Suppressor macrophage treated with lipopolysaccharide for 4 hours (primary cell): ENCODE measurements around the gene NAA50.
A peak's percentile ranks its signal among the peaks of the same experiment; 100 is the strongest.

Experiments
- DNase-seq: peaks from one replicate; pipeline ENCODE4 v3.0.0-alpha.2; 2020

NAA50 gene

GRCh38 chr3:113741086-113741485 lies 5.0 kb downstream of the NAA50 start:
- DNase-seq: no peak

GRCh38 chr3:113736548-113737089 lies 9.4 kb downstream of the NAA50 start:
- peak; percentile 78 for DNase-seq

DNA sequence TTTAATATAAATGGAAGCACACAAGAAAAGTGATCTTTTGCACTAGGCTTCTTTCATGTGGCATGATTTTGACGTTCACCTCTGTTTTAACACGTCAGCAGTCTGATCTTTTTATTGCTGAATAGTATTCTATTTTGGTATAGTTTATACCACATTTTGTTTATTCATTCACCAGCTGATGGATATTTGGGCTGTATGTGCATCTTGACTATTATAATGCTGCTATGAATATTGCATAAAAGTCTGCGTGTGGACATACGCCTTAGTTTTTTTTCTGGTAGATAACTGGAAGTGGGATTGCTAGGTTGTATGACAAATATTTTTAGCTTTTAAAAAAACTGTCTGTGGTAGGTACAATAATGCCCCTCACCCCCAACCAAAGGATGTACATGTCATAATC lies 14.4 kb downstream of the NAA50 start:
- no peak for DNase-seq

GRCh38 chr3:113730550-113730949 lies 15.5 kb downstream of the NAA50 start:
- DNase-seq: no peak

DNA sequence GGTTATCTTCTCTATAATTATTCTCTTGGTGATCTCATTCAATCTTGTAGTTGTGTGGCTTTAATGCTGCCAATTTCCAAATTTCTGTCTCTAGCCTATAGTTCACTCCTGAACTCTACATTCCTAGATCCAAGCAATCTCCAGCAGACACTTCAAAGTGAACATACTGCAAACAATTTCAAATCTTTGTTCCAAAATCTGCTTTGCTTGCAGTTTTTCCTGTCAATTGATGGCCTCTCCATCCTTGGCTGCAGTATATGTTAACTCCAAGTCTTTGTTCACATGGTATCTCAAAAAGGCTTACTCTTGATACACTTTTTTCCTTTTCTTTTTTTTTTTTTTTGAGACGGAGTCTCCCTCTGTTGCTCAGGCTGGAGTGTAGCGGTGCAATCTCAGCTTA lies 17.4 kb downstream of the NAA50 start:
- no peak for DNase-seq

GRCh38 chr3:113721636-113722035 lies 24.4 kb downstream of the NAA50 start:
- DNase-seq: no peak

- DNase-seq: no peak
Observed at GRCh38 chr3:113719758-113720157, 26.3 kb downstream of the NAA50 start.

DNA sequence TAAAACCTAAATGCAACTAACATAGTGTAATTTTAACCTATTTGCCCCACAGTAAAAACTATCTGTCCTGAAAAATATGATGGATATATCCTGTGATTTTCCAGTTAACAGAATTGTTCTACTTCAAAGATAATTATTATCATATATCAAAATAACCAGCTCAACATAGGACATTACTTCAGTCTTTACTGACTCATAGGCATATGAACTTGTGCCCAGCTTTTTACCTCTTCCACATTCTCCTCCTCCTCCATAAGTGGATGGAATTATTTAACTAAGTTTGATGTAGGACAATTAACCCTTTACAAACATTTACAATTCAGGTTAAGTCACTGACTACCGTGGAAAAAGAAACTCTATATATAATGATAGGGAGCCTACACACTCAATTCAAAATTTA lies 26.8 kb downstream of the NAA50 start:
- no peak for DNase-seq

DNA sequence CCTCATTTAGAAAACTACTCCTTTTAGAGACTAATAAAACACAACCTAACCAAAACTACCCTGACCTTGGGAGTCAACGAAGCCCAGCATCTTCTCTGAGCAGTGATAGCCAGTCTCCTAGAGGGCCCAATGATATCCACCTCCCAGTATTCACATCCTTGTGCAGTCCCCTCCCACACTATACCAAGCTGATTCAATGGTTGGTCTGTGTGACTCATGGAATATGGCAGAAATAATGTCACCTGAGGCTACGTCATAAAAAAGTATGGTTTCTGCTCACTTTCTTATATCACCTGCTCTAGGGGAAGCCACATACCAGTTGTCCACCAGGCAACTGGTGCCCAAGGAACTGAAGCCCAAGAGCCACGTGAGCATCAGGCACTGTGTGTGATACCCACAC lies 28.2 kb downstream of the NAA50 start:
- DNase-seq: no peak

DNA sequence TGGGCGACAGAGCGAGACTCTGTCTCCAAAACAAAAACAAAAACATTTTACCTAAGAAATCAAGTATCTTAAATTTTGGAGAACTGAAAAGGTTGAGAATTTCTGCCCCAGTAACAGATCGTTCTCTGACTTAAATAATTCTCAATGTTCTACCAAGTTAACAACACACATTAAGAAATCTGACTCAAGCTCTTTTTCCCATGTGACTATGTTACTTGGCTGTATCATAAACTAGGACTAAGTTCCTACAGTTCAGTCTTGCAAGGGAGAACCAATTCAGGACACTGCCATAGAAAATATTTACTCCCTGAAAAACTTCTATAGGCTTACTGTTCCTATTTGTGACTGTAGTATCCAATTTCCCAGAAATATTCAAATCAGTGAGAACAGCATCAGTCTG lies 28.7 kb downstream of the NAA50 start:
- no peak for DNase-seq

GRCh38 chr3:113714702-113715101 lies 31.3 kb downstream of the NAA50 start:
- DNase-seq: no peak

- DNase-seq: peak; percentile 2
Observed at GRCh38 chr3:113712129-113712528, 33.9 kb downstream of the NAA50 start.

GRCh38 chr3:113707835-113708234 lies 38.2 kb downstream of the NAA50 start:
- DNase-seq: no peak

GRCh38 chr3:113698956-113699355 lies 47.1 kb downstream of the NAA50 start:
- no peak for DNase-seq

DNA sequence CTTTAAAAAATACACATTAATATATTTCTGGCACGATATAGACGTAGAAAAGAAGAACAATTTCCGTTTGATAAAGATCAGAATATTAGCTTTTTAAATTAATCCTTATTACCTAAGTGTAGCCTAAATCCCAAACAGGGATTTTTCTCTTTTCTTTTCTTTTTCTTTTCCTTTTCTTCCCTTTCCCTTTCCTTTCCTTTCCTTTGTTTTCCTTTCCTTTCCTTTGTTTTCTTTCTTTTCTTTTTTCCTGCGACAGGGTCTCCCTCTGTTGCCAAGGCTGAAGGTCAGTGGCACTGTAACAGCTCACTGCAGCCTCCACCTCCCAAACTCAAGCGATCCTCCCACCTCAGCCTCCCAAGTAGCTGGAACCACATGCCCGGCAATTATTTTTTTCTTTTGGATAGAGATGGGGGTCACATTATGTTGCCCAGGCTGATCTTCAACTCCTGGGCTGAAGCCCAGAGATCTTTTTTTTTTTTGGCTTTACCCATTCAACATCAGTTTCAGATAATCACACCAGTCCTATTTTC lies 47.8 kb downstream of the NAA50 start:
- DNase-seq: no peak

GRCh38 chr3:113697500-113698090 lies 48.5 kb downstream of the NAA50 start:
- no peak for DNase-seq

- DNase-seq: peak; percentile 100
Observed at GRCh38 chr3:113696658-113697499, 49.2 kb downstream of the NAA50 start.

- peak; percentile 61 for DNase-seq
Observed at GRCh38 chr3:113695786-113696645, 50.0 kb downstream of the NAA50 start, which contains the start of gene USF3. USF3 (minus strand) TSS chr3:113696642; CDS start chr3:113674878, 21,764 bp downstream.

DNA sequence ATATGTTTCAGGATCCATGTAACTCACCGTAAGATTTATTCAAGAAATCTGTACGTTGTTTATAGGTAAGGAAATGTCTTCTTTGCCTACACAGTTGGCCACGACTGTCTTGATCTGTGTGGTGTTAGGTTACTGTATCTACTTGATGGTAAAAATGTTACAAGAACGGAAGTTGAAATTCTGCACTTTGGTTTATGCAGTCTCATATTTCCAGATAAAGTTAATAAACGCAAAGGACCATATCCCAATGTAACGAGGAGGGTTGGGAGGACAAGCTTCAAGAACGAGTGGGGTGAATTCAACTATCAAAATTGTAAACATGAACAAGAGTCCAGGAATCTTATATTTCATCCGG lies 50.6 kb downstream of the NAA50 start:
- no peak for DNase-seq

DNA sequence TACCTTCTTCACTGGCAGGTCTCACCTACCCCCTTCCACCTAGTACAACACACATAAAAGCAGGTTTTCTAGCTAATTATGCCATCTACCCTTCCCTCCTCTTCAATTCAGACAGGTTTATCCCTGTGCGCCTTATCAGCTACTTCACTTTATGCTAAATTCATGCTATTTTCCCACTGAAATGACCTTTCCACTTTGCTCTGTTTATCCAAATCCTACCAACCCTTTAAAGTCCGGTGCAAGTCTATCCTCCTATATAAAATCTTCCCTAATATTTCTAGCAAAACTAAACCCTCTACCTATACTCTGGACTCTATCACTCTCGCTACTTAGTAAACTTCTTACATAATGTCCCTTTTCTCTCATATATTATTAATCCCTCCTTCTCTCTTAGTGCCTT lies 55.6 kb downstream of the NAA50 start:
- no peak for DNase-seq

DNA sequence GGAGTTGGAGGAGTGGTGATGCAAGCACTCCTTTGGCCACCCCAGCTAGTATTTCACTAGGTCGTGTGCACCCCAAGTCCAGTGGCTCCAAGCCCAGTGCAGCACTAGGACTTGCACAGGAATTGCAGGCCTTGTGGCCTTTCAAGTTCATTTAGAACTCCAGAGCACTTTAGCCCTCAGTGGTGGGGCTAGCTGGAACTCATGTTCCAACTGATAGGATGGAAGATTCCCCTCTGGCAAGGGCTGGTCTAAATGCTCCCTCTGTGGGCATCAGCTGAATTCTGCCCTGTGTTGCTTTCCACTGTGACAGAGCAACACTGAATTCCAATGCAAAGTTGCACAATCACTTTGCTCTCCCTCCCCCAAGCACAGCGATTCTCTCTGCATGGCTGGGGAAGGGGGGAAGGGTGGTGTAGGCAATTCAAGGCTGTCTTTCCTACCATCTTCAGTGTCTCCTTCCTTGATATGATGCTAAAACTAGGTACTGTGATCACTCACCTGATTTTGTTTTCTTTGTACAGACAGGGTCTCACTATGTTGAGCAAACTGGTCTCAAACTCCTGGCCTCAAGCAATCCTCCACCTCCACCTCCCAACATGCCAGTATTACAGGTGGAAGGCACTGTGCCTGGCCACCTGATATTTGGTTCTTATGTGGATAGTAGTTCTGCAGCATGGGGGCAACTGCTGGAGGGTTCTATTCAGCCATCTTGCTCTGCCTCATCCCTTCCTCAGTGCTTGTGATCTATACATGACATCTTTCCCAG lies 59.9 kb downstream of the NAA50 start:
- no peak for DNase-seq

GRCh38 chr3:113685124-113685523 lies 60.9 kb downstream of the NAA50 start:
- DNase-seq: no peak
